Hepatocyte (in vitro differentiated cells): ENCODE data around the gene USH2A. TPM values are rescaled to one million over a fixed set of nuclear protein-coding genes. Genes with fewer than 3 reads are reported as not detected.

Experiments
- DNase-seq: peaks from one replicate; pipeline ENCODE4 v3.0.0-alpha.2; 2016; ENCODE audit warnings: low spot score
- H2AFZ ChIP-seq: fragments of 200-600 bp; sonication (generic); 2 replicates; pipeline ENCODE4 v1.6.0; 2016; ENCODE audit warnings: antibody characterized with exemption, mild to moderate bottlenecking
- H3K27ac ChIP-seq: fragments of 200-600 bp; sonication (generic); 2 replicates; pipeline ENCODE4 v1.5.1; 2016; ENCODE audit warnings: mild to moderate bottlenecking
- H3K27me3 ChIP-seq: fragments of 200-600 bp; sonication (generic); 2 replicates; pipeline ENCODE4 v1.6.1; 2016
- H3K36me3 ChIP-seq: fragments of 200-600 bp; sonication (generic); replicated peaks from 2 replicates; pipeline ENCODE4 v1.5.1; 2016; ENCODE audit warnings: low read depth; ENCODE audit not compliant: insufficient read depth
- H3K4me1 ChIP-seq: fragments of 200-600 bp; sonication (generic); 2 replicates; pipeline ENCODE4 v1.5.1; 2016; ENCODE audit warnings: mild to moderate bottlenecking, moderate library complexity; ENCODE audit not compliant: insufficient read depth
- H3K4me2 ChIP-seq: fragments of 200-600 bp; sonication (generic); 2 replicates; pipeline ENCODE4 v1.6.0; 2016
- H3K4me3 ChIP-seq: fragments of 200-600 bp; sonication (generic); 2 replicates; pipeline ENCODE4 v1.5.1; 2016; ENCODE audit warnings: mild to moderate bottlenecking
- H3K79me2 ChIP-seq: fragments of 200-600 bp; sonication (generic); 2 replicates; pipeline ENCODE4 v1.6.0; 2017; ENCODE audit warnings: mild to moderate bottlenecking
- H3K9me2 ChIP-seq: fragments of 200-600 bp; sonication (generic); replicated peaks from 2 replicates; pipeline ENCODE4 v1.6.0; 2017; ENCODE audit warnings: mild to moderate bottlenecking; ENCODE audit not compliant: insufficient read depth
- H3K9me3 ChIP-seq: fragments of 200-600 bp; sonication (generic); 2 replicates; pipeline ENCODE4 v1.5.1; 2016; ENCODE audit warnings: low read depth, mild to moderate bottlenecking
- H4K20me1 ChIP-seq: fragments of 200-600 bp; sonication (generic); 2 replicates; pipeline ENCODE4 v1.6.0; 2016; ENCODE audit warnings: mild to moderate bottlenecking; ENCODE audit not compliant: insufficient read depth, poor library complexity, severe bottlenecking
- EZH2 ChIP-seq: fragments of 200-600 bp; sonication (generic); IDR thresholded peaks from 2 replicates; pipeline ENCODE4 v1.6.1; 2016; ENCODE audit warnings: antibody characterized with exemption, mild to moderate bottlenecking, borderline replicate concordance
- EZH2phosphoT487 ChIP-seq: fragments of 200-600 bp; sonication (generic); IDR thresholded peaks from one replicate; pipeline ENCODE4 v1.6.1; 2018; ENCODE audit warnings: antibody characterized with exemption, mild to moderate bottlenecking, low read depth, moderate library complexity; ENCODE audit not compliant: unreplicated experiment, severe bottlenecking
- WGBS: methylation state at CpG from one replicate; pipeline ENCODE4 v1.1.6; 2016; ENCODE audit warnings: low lambda C conversion rate; ENCODE audit errors: missing lambda C conversion rate; 5-methylcytosine and 5-hydroxymethylcytosine counted together
- polyA plus RNA-seq: library from polyadenylated mRNA; unstranded; fragments of >200 nt; fragmentation: Nextera tagmentation; extraction: Ambion mirVana; gene quantifications from 2 replicates; pipeline ENCODE4 v1.2.1, GENCODE V29; 2016
- total RNA-seq: library from RNA; depleted of rRNA; stranded (reverse); fragments of >200 nt; gene quantifications from 2 replicates; pipeline ENCODE4 v1.2.3, GENCODE V29; 2014
- TF ChIP-seq, protein P1 (sequence below): fragments of 200-600 bp; sonication (generic); IDR thresholded peaks from 2 replicates; pipeline ENCODE4 v1.5.1; 2016; ENCODE audit warnings: antibody characterized with exemption, mild to moderate bottlenecking; ENCODE audit not compliant: poor library complexity

USH2A gene
- total and polyA plus RNA-seq, 2 experiments from 2014 or later = 0.07 TPM; not detected in 1

DNA sequence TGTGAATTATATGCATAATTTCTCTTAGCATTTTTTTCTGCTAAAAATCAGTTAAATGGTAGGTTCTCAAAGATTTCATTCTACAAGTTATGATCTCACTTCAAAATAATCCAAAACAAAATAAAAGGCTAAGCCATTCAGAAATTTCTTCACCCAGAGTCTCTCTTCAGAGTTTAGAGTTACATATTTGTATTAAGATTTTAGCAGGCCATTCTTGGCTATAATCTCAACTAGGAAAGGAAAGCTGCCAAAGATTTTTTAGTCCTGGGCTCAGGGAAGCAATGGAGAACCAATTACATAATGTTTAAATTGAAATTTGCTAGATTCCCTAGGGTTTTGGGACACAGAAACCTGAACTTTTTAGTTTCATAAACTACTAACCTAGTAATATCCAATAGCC lies 245.0 kb downstream of the USH2A start:
- H3K9me3 ChIP-seq = no peaks in the 10 kb centered on the region
- DNase-seq = no peak
- no peaks in the 10 kb centered on the region for H4K20me1 ChIP-seq

DNA sequence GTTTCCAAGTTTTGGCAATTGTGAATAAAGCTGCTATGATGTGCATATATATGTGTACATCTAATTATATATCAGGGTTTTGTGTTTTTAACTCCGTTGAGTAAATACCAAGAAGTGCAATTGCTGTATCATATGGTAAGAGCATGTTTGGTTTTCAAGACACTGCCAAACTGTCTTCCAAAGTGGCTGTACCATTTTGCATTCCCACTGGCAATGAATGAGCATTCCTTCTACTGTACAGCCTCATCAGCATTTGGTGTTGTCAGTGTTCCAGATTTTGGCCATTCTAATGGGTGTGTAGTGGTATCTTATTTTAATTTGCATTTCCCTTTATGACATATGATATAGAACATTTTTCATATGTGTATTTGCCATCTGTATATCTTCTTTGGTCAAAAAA lies 246.3 kb downstream of the USH2A start:
- H2AFZ ChIP-seq = no peak overlapping the region
- WGBS = 85% methylated on average over 1 of the region's 1 CpG

More for the DNA sequence above, 245.0 kb downstream of the USH2A start:
- Histone ChIP-seq H3K27ac (no peak overlapping the region), H3K4me2 (no peak overlapping the region), H3K4me3 (no peak overlapping the region), H3K36me3 (no peaks in the 10 kb centered on the region), H3K4me1 (peaks cover 3% of the 10 kb centered on the region), H3K9me2 (no peaks in the 10 kb centered on the region), H3K79me2 (no peaks in the 10 kb centered on the region), H3K27me3 (no peaks in the 10 kb centered on the region), H2AFZ (no peak overlapping the region)
- TF ChIP-seq, protein P1, sequence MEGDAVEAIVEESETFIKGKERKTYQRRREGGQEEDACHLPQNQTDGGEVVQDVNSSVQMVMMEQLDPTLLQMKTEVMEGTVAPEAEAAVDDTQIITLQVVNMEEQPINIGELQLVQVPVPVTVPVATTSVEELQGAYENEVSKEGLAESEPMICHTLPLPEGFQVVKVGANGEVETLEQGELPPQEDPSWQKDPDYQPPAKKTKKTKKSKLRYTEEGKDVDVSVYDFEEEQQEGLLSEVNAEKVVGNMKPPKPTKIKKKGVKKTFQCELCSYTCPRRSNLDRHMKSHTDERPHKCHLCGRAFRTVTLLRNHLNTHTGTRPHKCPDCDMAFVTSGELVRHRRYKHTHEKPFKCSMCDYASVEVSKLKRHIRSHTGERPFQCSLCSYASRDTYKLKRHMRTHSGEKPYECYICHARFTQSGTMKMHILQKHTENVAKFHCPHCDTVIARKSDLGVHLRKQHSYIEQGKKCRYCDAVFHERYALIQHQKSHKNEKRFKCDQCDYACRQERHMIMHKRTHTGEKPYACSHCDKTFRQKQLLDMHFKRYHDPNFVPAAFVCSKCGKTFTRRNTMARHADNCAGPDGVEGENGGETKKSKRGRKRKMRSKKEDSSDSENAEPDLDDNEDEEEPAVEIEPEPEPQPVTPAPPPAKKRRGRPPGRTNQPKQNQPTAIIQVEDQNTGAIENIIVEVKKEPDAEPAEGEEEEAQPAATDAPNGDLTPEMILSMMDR = no peak
- TF ChIP-seq EZH2phosphoT487 = no peak
- TF ChIP-seq EZH2 = no peak

DNA sequence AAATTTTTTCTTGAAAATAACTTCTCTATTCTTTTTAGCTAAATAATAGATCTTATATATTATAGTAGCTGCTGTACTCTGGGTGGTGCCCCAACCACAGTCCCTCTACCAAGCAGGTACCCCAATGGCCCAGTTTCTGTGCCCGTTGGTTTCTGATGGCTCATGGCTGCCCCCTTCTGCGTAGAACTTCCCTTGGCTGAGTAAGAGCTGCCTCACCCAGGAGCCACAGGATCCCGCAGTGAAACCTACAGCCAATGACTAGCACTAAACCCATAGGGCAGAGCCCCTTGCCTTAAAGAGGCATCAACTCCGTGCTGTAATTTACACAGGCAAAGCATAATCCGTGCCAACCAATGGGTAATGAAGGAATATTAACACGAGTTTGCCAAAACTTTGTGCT lies 247.5 kb downstream of the USH2A start:
- Histone ChIP-seq H3K27ac (no peak overlapping the region), H3K4me2 (no peak overlapping the region), H3K9me2 (no peaks in the 10 kb centered on the region), H2AFZ (no peak overlapping the region), H3K36me3 (no peaks in the 10 kb centered on the region), H4K20me1 (no peaks in the 10 kb centered on the region), H3K9me3 (no peaks in the 10 kb centered on the region), H3K79me2 (no peaks in the 10 kb centered on the region), H3K4me1 (no peaks in the 10 kb centered on the region), H3K4me3 (no peak overlapping the region), H3K27me3 (no peaks in the 10 kb centered on the region)
- no peak for DNase-seq
- WGBS = 40% methylated on average over 6 of the region's 6 CpGs
- TF ChIP-seq EZH2phosphoT487 (no peak), EZH2 (no peak)
- TF ChIP-seq, protein P1 = no peak

More for the DNA sequence above, 246.3 kb downstream of the USH2A start:
- no peaks in the 10 kb centered on the region for H3K9me3 ChIP-seq
- no peaks in the 10 kb centered on the region for H3K27me3 ChIP-seq
- H3K4me1 ChIP-seq = no peaks in the 10 kb centered on the region
- H3K4me3 ChIP-seq = no peak overlapping the region
- H3K4me2 ChIP-seq = no peak overlapping the region
- no peak overlapping the region for H3K27ac ChIP-seq
- no peaks in the 10 kb centered on the region for H4K20me1 ChIP-seq
- H3K36me3 ChIP-seq = no peaks in the 10 kb centered on the region
- H3K79me2 ChIP-seq = no peaks in the 10 kb centered on the region
- no peak for DNase-seq
- TF ChIP-seq EZH2 (no peak), EZH2phosphoT487 (no peak)
- TF ChIP-seq, protein P1 = no peak
- H3K9me2 ChIP-seq = no peaks in the 10 kb centered on the region

DNA sequence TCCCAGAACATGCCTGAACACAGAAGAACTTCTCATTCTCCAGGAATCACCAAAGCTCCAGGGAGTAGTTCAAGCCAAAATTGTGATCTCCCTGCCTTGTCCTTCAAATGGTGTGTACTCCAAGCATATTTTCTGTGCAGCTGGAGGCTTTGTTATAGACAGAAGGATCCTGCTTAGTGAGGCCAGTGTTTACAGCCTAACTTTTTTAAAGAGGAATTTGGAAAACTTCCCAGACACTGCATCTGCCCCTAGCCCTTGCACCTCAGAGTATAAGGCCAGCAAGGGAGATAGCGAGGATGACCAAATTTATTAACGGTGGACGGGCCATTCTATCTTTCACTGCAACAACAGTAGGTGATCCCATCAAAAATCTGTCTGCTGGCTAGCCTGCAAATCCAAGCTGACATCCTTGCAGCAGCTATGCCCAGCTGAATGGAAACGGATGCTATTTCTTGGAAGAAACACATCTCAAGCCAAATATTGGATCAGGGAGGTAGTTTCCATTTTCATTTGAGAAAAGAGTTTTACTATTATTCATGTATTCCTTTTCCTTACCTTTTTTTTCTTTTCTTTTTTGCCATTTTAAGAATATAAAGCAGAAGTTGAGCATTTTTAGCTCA lies 249.8 kb downstream of the USH2A start:
- H3K9me2 ChIP-seq = no peaks in the 10 kb centered on the region
- no peaks in the 10 kb centered on the region for H3K36me3 ChIP-seq
- H3K4me3 ChIP-seq = no peak overlapping the region
- H4K20me1 ChIP-seq = no peaks in the 10 kb centered on the region
- no peaks in the 10 kb centered on the region for H3K9me3 ChIP-seq
- TF ChIP-seq EZH2 (no peak), EZH2phosphoT487 (no peak)
- TF ChIP-seq, protein P1 = no peak
- 54% methylated on average over 4 of the region's 4 CpGs for WGBS
- H3K79me2 ChIP-seq = no peaks in the 10 kb centered on the region
- H2AFZ ChIP-seq = no peak overlapping the region
- no peaks in the 10 kb centered on the region for H3K4me1 ChIP-seq
- H3K27me3 ChIP-seq = no peaks in the 10 kb centered on the region
- H3K27ac ChIP-seq = no peak overlapping the region
- DNase-seq = no peak
- peak overlapping the region; percentile 5 for H3K4me2 ChIP-seq
